HepG2 (cell line): ENCODE measurements around the gene PKD1L1. TPM values are rescaled to one million over a fixed set of nuclear protein-coding genes. Genes with fewer than 3 reads are reported as not detected.

ENCODE experiments used
- ATAC-seq: fragments of 200-7000 bp; cut with Tn5 transposase; 3 replicates; pipeline ENCODE4 v1.9.1; 2020; ENCODE audit warnings: mild to moderate bottlenecking, moderate library complexity
- BruUV-seq: library from RNA; stranded (reverse); fragments of 400-500 nt; replicated peaks from 2 replicates; lab custom pipeline; 2021; lab: Mats Ljungman, UMichigan
- CTCF ChIA-PET: fragments of 300-600 bp; formaldehyde crosslinking; extraction: SDS; loops from one replicate; lab custom pipeline; 2021; ENCODE audit warnings: low total read pairs, inconsistent platforms, low intra/inter-chr PET ratio; lab: Yijun Ruan, JAX
- POLR2A ChIA-PET: fragments of 350-600 bp; sonication (Branson Sonifier 250); formaldehyde crosslinking; loops from one replicate; lab custom pipeline; 2020; ENCODE audit warnings: antibody characterized with exemption, inconsistent platforms; lab: Yijun Ruan, JAX
- DNase-seq: peaks from one replicate; pipeline ENCODE4 v3.0.0-alpha.2; 2015; ENCODE audit warnings: low spot score
- FAIRE-seq: peaks from 3 replicates; lab custom pipeline; 2011; peaks lifted over from hg19 to GRCh38; lab: Jason Lieb, UNC
- H2AFZ ChIP-seq: one replicate; pipeline ENCODE4 v1.6.1; 2011; ENCODE audit warnings: low read length, inconsistent platforms
- H3K27ac ChIP-seq: fragments of 300-600 bp; 3 replicates; pipeline ENCODE4 v1.8.0; 2011; ENCODE audit warnings: mixed run types, mild to moderate bottlenecking, mixed read lengths, low read length, inconsistent platforms; ENCODE audit not compliant: insufficient read depth; ENCODE audit errors: extremely low read length
- H3K27me3 ChIP-seq, 2 experiments: fragments of 200-600 bp in 1 of 2; 2 replicates in 1 of 2; 3 replicates in 1 of 2; pipeline versions ENCODE4 v1.6.0 to v1.8.0; 2011; ENCODE audit warnings: low read length in 2 of 2, mild to moderate bottlenecking in 2 of 2, moderate library complexity in 2 of 2, inconsistent platforms in 1 of 2; ENCODE audit not compliant: insufficient read depth in 2 of 2, control insufficient read depth in 1 of 2
- H3K36me3 ChIP-seq, 2 experiments: fragments of 200-600 bp in 1 of 2; replicated peaks in 1 of 2; 2 replicates in 1 of 2; 3 replicates in 1 of 2; pipeline versions ENCODE4 v1.5.1 to v1.8.0; 2011; ENCODE audit warnings: low read length in 2 of 2, inconsistent platforms in 1 of 2; ENCODE audit not compliant: insufficient read depth in 2 of 2, control insufficient read depth in 1 of 2
- H3K4me1 ChIP-seq: 2 replicates; pipeline ENCODE4 v1.5.1; 2012; ENCODE audit warnings: low read length, inconsistent platforms; ENCODE audit not compliant: insufficient read depth
- H3K4me2 ChIP-seq: 2 replicates; pipeline ENCODE4 v1.6.0; 2011; ENCODE audit warnings: low read depth, low read length, inconsistent platforms
- H3K4me3 ChIP-seq, 3 experiments: fragments of 200-600 bp in 1 of 3; sonication (generic), shearing (Covaris generic) in 1 of 3; replicated peaks in 1 of 3; 2 replicates each; pipeline ENCODE4 v1.5.1; 2011 to 2016; ENCODE audit warnings: low read length in 3 of 3, inconsistent platforms in 2 of 3, low read depth in 2 of 3, mild to moderate bottlenecking in 2 of 3, control low read depth in 1 of 3, mixed read lengths in 1 of 3; ENCODE audit not compliant: insufficient read depth in 1 of 3
- H3K79me2 ChIP-seq: one replicate; pipeline ENCODE4 v1.6.1; 2011; ENCODE audit warnings: low read length, inconsistent platforms; ENCODE audit not compliant: insufficient read depth
- H3K9ac ChIP-seq: 2 replicates; pipeline ENCODE4 v1.6.0; 2011; ENCODE audit warnings: mild to moderate bottlenecking, low read depth, low read length, inconsistent platforms; ENCODE audit not compliant: insufficient read depth
- H3K9me3 ChIP-seq: 2 replicates; pipeline ENCODE4 v1.5.1; 2012; ENCODE audit warnings: mild to moderate bottlenecking, low read length
- H4K20me1 ChIP-seq: 2 replicates; pipeline ENCODE4 v1.6.0; 2011; ENCODE audit warnings: inconsistent platforms, mild to moderate bottlenecking, low read length, moderate library complexity; ENCODE audit not compliant: insufficient read depth
- HNRNPUL1 ChIP-seq: fragments of 200-400 bp; formaldehyde crosslinking; IDR thresholded peaks from 2 replicates; pipeline ENCODE4 v1.6.1; 2017; ENCODE audit warnings: low read depth, mild to moderate bottlenecking, low read length, moderate library complexity
- NKX3-1 ChIP-seq: sonication (generic); formaldehyde crosslinking; IDR thresholded peaks from 2 replicates; pipeline ENCODE4 v1.5.0; 2020; ENCODE audit warnings: missing genetic modification reagents
- PRDM10 ChIP-seq: sonication (generic); formaldehyde crosslinking; IDR thresholded peaks from 2 replicates; pipeline ENCODE4 v1.4.0; 2020; ENCODE audit warnings: low read depth, missing genetic modification reagents
- YEATS4 ChIP-seq: sonication (generic); formaldehyde crosslinking; IDR thresholded peaks from 2 replicates; pipeline ENCODE4 v1.4.0; 2020; ENCODE audit warnings: missing genetic modification reagents, borderline replicate concordance
- ZFP36 ChIP-seq: fragments of 150-350 bp; IDR thresholded peaks from 2 replicates; pipeline ENCODE4 v1.6.1; 2018; ENCODE audit warnings: borderline replicate concordance, low read length, low read depth; ENCODE audit not compliant: partially characterized antibody
- ZNF280D ChIP-seq: sonication (generic); formaldehyde crosslinking; IDR thresholded peaks from 2 replicates; pipeline ENCODE4 v1.5.1; 2020; ENCODE audit warnings: mild to moderate bottlenecking, missing genetic modification reagents
- ZNF326 ChIP-seq: sonication (generic); formaldehyde crosslinking; IDR thresholded peaks from 2 replicates; pipeline ENCODE4 v1.4.0; 2020; ENCODE audit warnings: missing genetic modification reagents, borderline replicate concordance
- ZSCAN25 ChIP-seq: sonication (generic); formaldehyde crosslinking; IDR thresholded peaks from 2 replicates; pipeline ENCODE4 v1.8.0; 2022; ENCODE audit warnings: mild to moderate bottlenecking, missing genetic modification reagents
- WGBS: methylation state at CpG from one replicate; pipeline ENCODE4 v1.1.6; 2017; ENCODE audit warnings: low lambda C conversion rate; 5-methylcytosine and 5-hydroxymethylcytosine counted together
- in situ Hi-C: cut with HindIII; loops from 2 replicates; pipeline ENCODE4 v1.10.0; 2017; ENCODE audit warnings: low pct_unique_long_range_greater_than_20kb; ENCODE audit not compliant: extremely low pct_ligation_motif_present
- intact Hi-C: fragments of 100-400 bp; cut with micrococcal nuclease; formaldehyde crosslinking; loops from one replicate; pipeline ENCODE4 v1.10.0; 2022; ENCODE audit not compliant: unreplicated experiment
- polyA plus RNA-seq, 8 experiments: library from polyadenylated mRNA; depleted of rRNA in 3 of 8; stranded (reverse) in 7 of 8; unstranded in 1 of 8; fragments of >200 nt; fragmentation: Illumina TruSeq in 4 of 8; extraction: Trizol in 4 of 8; gene quantifications; 2 replicates each; pipeline versions ENCODE4 v1.2.1 to v1.2.3, GENCODE V29; 2011 to 2016; ENCODE audit warnings: low read depth in 4 of 8, missing spikeins in 1 of 8, mixed read lengths in 1 of 8; ENCODE audit not compliant: insufficient read depth in 1 of 8
- total RNA-seq, 5 experiments: library from RNA; depleted of rRNA; stranded (reverse); fragments of >200 nt; fragmentation: Illumina TruSeq; extraction: Trizol; gene quantifications; 2 replicates each; pipeline ENCODE4 v1.2.3, GENCODE V29; 2016; ENCODE audit warnings: low read depth in 1 of 5

PKD1L1 gene
- total and polyA plus RNA-seq, 2 of the 13 experiments (the other 11 are each of a cell fraction or from before 2014, with no cell fraction given) = 0.01 TPM; not detected in 1

GRCh38 chr7:47895026-47895425 is 53.2 kb downstream of the PKD1L1 start:
- no peaks in the 10 kb centered on the region for H4K20me1 ChIP-seq
- H3K4me2 ChIP-seq = no peak overlapping the region
- H3K79me2 ChIP-seq = no peaks in the 10 kb centered on the region
- no peaks in the 10 kb centered on the region for H3K36me3 ChIP-seq
- BruUV-seq = no TSS peak
- no peak overlapping the region for H3K9ac ChIP-seq
- no peak overlapping the region for H2AFZ ChIP-seq
- no peaks in the 10 kb centered on the region for H3K9me3 ChIP-seq
- FAIRE-seq (no peak), ATAC-seq (no peak), DNase-seq (no peak)
- H3K27me3 ChIP-seq = peaks cover 3 to 22% of the 10 kb centered on the region in 2 experiments; a peak in 4 of 5 replicates
- no peak overlapping the region for H3K27ac ChIP-seq
- intact Hi-C loops (no loop called here), in situ Hi-C loops (no loop called here)
- CTCF ChIA-PET = no interaction called here
- H3K4me1 ChIP-seq = no peaks in the 10 kb centered on the region
- POLR2A ChIA-PET = no interaction called here
- 46% methylated on average over 2 of the region's 2 CpGs for WGBS
- TF ChIP-seq ZSCAN25 (CRISPR knock-in tag) (no peak), PRDM10 (CRISPR knock-in tag) (no peak), ZNF280D (CRISPR knock-in tag) (no peak), YEATS4 (CRISPR knock-in tag) (no peak), ZNF326 (CRISPR knock-in tag) (no peak), HNRNPUL1 (no peak), ZFP36 (no peak), NKX3-1 (no peak)
- H3K4me3 ChIP-seq = no peak overlapping the region
